GM11168 (cell line): ENCODE results near the gene TTLL11.
"Not testable (repeated sequence)": the region's sequence is repeated elsewhere in the genome, so short reads cannot be mapped to it uniquely, and the experiment has no call there.

Source experiments
- in situ Hi-C: fragments of 300-500 bp; cut with MboI; formaldehyde crosslinking; loops from one replicate; pipeline ENCODE4 v1.12.0; 2022; ENCODE audit warnings: low sequenced_read_pairs; ENCODE audit not compliant: unreplicated experiment

TTLL11 gene

GRCh38 chr9:121985792-121986494 is 107.2 kb downstream of the TTLL11 start:
- in situ Hi-C loops = no loop called here

GRCh38 chr9:121984726-121985402 is 108.2 kb downstream of the TTLL11 start:
- in situ Hi-C loops = no loop called here

GRCh38 chr9:121983736-121984135 is 109.4 kb downstream of the TTLL11 start:
- in situ Hi-C loops = no loop called here

- in situ Hi-C loops = no loop called here
Observed at GRCh38 chr9:121981118-121981883, 111.8 kb downstream of the TTLL11 start.

- in situ Hi-C loops = not testable (repeated sequence)
Observed at GRCh38 chr9:121980665-121981064, 112.4 kb downstream of the TTLL11 start.

GRCh38 chr9:121979736-121980135 is 113.4 kb downstream of the TTLL11 start:
- in situ Hi-C loops = no loop called here

- in situ Hi-C loops = no loop called here
Observed at GRCh38 chr9:121976751-121977150, 116.4 kb downstream of the TTLL11 start.

- in situ Hi-C loops = no loop called here
Observed at GRCh38 chr9:121975801-121976277, 117.3 kb downstream of the TTLL11 start.

- in situ Hi-C loops = no loop called here
Observed at GRCh38 chr9:121974421-121974820, 118.7 kb downstream of the TTLL11 start.

- in situ Hi-C loops = no loop called here
Observed at GRCh38 chr9:121972501-121972981, 120.6 kb downstream of the TTLL11 start.

GRCh38 chr9:121968056-121968455 is 125.1 kb downstream of the TTLL11 start:
- in situ Hi-C loops = no loop called here

- in situ Hi-C loops = no loop called here
Observed at GRCh38 chr9:121966706-121967105, 126.4 kb downstream of the TTLL11 start.

GRCh38 chr9:121963528-121963995 is 129.5 kb downstream of the TTLL11 start:
- in situ Hi-C loops = no loop called here

- in situ Hi-C loops = no loop called here
Observed at GRCh38 chr9:121962421-121962820, 130.7 kb downstream of the TTLL11 start.

GRCh38 chr9:121960665-121961064 is 132.4 kb downstream of the TTLL11 start:
- in situ Hi-C loops = no loop called here

GRCh38 chr9:121958530-121958929 is 134.6 kb downstream of the TTLL11 start:
- in situ Hi-C loops = no loop called here

- in situ Hi-C loops = no loop called here
Observed at GRCh38 chr9:121956808-121957207, 136.3 kb downstream of the TTLL11 start.

GRCh38 chr9:121955649-121956048 is 137.5 kb downstream of the TTLL11 start:
- in situ Hi-C loops = no loop called here

GRCh38 chr9:121954477-121955140 is 138.5 kb downstream of the TTLL11 start:
- in situ Hi-C loops = no loop called here

GRCh38 chr9:121952611-121953010 is 140.5 kb downstream of the TTLL11 start:
- in situ Hi-C loops = no loop called here
